Measurements from ENCODE around the gene COX7A2L.
A peak's percentile ranks its signal among the peaks of the same experiment; 100 is the strongest.
"Not testable (repeated sequence)": the region's sequence is repeated elsewhere in the genome, so short reads cannot be mapped to it uniquely, and the experiment has no call there.

The COX7A2L gene

GRCh38 chr2:42360890-42361727, at the start of gene COX7A2L:
Gene COX7A2L (minus strand): TSS chr2:42361217. CDS start chr2:42361161, 56 bp downstream.
- peak; percentile 93 for DNase-seq

- DNase-seq: no peak
Observed at GRCh38 chr2:42408009-42408408, 47.0 kb upstream of the COX7A2L start.

- DNase-seq: no peak
Observed at GRCh38 chr2:42407476-42407875, 46.5 kb upstream of the COX7A2L start.

GRCh38 chr2:42404676-42405075, 43.7 kb upstream of the COX7A2L start:
- no peak for DNase-seq

GRCh38 chr2:42401773-42402172, 40.8 kb upstream of the COX7A2L start:
- DNase-seq: no peak

- DNase-seq: not testable (repeated sequence)
Observed at GRCh38 chr2:42398052-42398451, 37.0 kb upstream of the COX7A2L start.

GRCh38 chr2:42393320-42393719, 32.3 kb upstream of the COX7A2L start:
- not testable (repeated sequence) for DNase-seq

- DNase-seq: no peak
Observed at GRCh38 chr2:42392191-42392590, 31.2 kb upstream of the COX7A2L start.

- DNase-seq: no peak
Observed at GRCh38 chr2:42390401-42390969, 29.5 kb upstream of the COX7A2L start.

GRCh38 chr2:42386682-42387081, 25.7 kb upstream of the COX7A2L start:
- DNase-seq: no peak

GRCh38 chr2:42385225-42385624, 24.2 kb upstream of the COX7A2L start:
- DNase-seq: no peak

- no peak for DNase-seq
Observed at GRCh38 chr2:42383855-42384530, 23.0 kb upstream of the COX7A2L start.

- DNase-seq: no peak
Observed at GRCh38 chr2:42382144-42382543, 21.1 kb upstream of the COX7A2L start.

- not testable (repeated sequence) for DNase-seq
Observed at GRCh38 chr2:42380026-42380425, 19.0 kb upstream of the COX7A2L start.

GRCh38 chr2:42378415-42378814, 17.4 kb upstream of the COX7A2L start:
- DNase-seq: no peak

- no peak for DNase-seq
Observed at GRCh38 chr2:42376758-42377157, 15.7 kb upstream of the COX7A2L start.

- DNase-seq: no peak
Observed at GRCh38 chr2:42372474-42373200, 11.6 kb upstream of the COX7A2L start.

GRCh38 chr2:42371611-42372473, 10.8 kb upstream of the COX7A2L start:
- no peak for DNase-seq

- no peak for DNase-seq
Observed at GRCh38 chr2:42369532-42370229, 8.7 kb upstream of the COX7A2L start.

GRCh38 chr2:42368817-42369531, 8.0 kb upstream of the COX7A2L start:
- DNase-seq: no peak

- DNase-seq: no peak
Observed at GRCh38 chr2:42367835-42368234, 6.8 kb upstream of the COX7A2L start.
